HepG2 (cell line): Measurements from ENCODE around the gene ITPR1. TPM values are rescaled to one million over a fixed set of nuclear protein-coding genes. Genes with fewer than 3 reads are reported as not detected.
A peak's percentile ranks its signal among the peaks of the same experiment; 100 is the strongest.

ENCODE experiments used
- CBX1 ChIP-seq: IDR thresholded peaks from one replicate; pipeline ENCODE4 v1.6.1; 2016; ENCODE audit warnings: antibody characterized with exemption, low read depth
- FOXC1 ChIP-seq: sonication (generic); formaldehyde crosslinking; IDR thresholded peaks from 2 replicates; pipeline ENCODE4 v1.8.0; 2022; ENCODE audit warnings: mild to moderate bottlenecking, missing genetic modification reagents, borderline replicate concordance
- NFE2 ChIP-seq: sonication (generic); formaldehyde crosslinking; IDR thresholded peaks from 2 replicates; pipeline ENCODE4 v1.4.0; 2020; ENCODE audit warnings: missing genetic modification reagents
- NFE2L2 ChIP-seq: fragments of 150-350 bp; IDR thresholded peaks from 2 replicates; pipeline ENCODE4 v1.6.1; 2014; ENCODE audit warnings: low read length
- PCBP2 ChIP-seq: fragments of 200-400 bp; formaldehyde crosslinking; optimal IDR thresholded peaks from 2 replicates; pipeline ENCODE3; 2018; ENCODE audit warnings: low read length, low read depth; ENCODE audit not compliant: poor library complexity, severe bottlenecking
- PHB2 ChIP-seq: fragments of 450-650 bp; IDR thresholded peaks from 2 replicates; pipeline ENCODE4 v1.6.1; 2018; ENCODE audit not compliant: partially characterized antibody
- RAD21 ChIP-seq: fragments of 450-650 bp; formaldehyde crosslinking; IDR thresholded peaks from 2 replicates; pipeline ENCODE4 v1.5.0; 2020; ENCODE audit warnings: mild to moderate bottlenecking
- REXO4 ChIP-seq: sonication (generic); formaldehyde crosslinking; IDR thresholded peaks from 2 replicates; pipeline ENCODE4 v1.8.0; 2022; ENCODE audit warnings: missing genetic modification reagents, mild to moderate bottlenecking, borderline replicate concordance
- SIX1 ChIP-seq: sonication (generic); formaldehyde crosslinking; IDR thresholded peaks from 2 replicates; pipeline ENCODE4 v1.4.0; 2020; ENCODE audit warnings: missing genetic modification reagents, borderline replicate concordance
- ZNF335 ChIP-seq: sonication (generic); formaldehyde crosslinking; IDR thresholded peaks from 2 replicates; pipeline ENCODE4 v1.4.0; 2020; ENCODE audit warnings: missing genetic modification reagents
- ZNF598 ChIP-seq: sonication (generic); formaldehyde crosslinking; IDR thresholded peaks from 2 replicates; pipeline ENCODE4 v1.5.1; 2020; ENCODE audit warnings: mild to moderate bottlenecking, missing genetic modification reagents, borderline replicate concordance
- ZNF615 ChIP-seq: sonication (generic); formaldehyde crosslinking; IDR thresholded peaks from 2 replicates; pipeline ENCODE4 v1.5.0; 2020; ENCODE audit warnings: mild to moderate bottlenecking, missing genetic modification reagents, borderline replicate concordance
- polyA plus RNA-seq, 8 experiments: library from polyadenylated mRNA; depleted of rRNA in 3 of 8; stranded (reverse) in 7 of 8; unstranded in 1 of 8; fragments of >200 nt; fragmentation: Illumina TruSeq in 4 of 8; extraction: Trizol in 4 of 8; gene quantifications; 2 replicates each; pipeline versions ENCODE4 v1.2.1 to v1.2.3, GENCODE V29; 2011 to 2016; ENCODE audit warnings: low read depth in 4 of 8, missing spikeins in 1 of 8, mixed read lengths in 1 of 8; ENCODE audit not compliant: insufficient read depth in 1 of 8
- total RNA-seq, 5 experiments: library from RNA; depleted of rRNA; stranded (reverse); fragments of >200 nt; fragmentation: Illumina TruSeq; extraction: Trizol; gene quantifications; 2 replicates each; pipeline ENCODE4 v1.2.3, GENCODE V29; 2016; ENCODE audit warnings: low read depth in 1 of 5
- TF ChIP-seq, protein P1 (sequence below), 2 experiments: sonication (generic) in 1 of 2; formaldehyde crosslinking in 1 of 2; IDR thresholded peaks; 2 replicates each; pipeline versions ENCODE4 v1.6.1 to v1.9.0; 2014 to 2022; ENCODE audit warnings: antibody characterized with exemption in 1 of 2, borderline replicate concordance in 1 of 2, inconsistent platforms in 1 of 2, low read depth in 1 of 2, missing genetic modification reagents in 1 of 2
- TF ChIP-seq, protein P2 (sequence below): sonication (generic); formaldehyde crosslinking; IDR thresholded peaks from 2 replicates; pipeline ENCODE4 v1.8.0; 2022; ENCODE audit warnings: mild to moderate bottlenecking, missing genetic modification reagents, moderate library complexity
- TF ChIP-seq, protein P3 (sequence below): IDR thresholded peaks from 2 replicates; pipeline ENCODE4 v1.6.1; 2012; ENCODE audit warnings: inconsistent platforms
- TF ChIP-seq, protein P4 (sequence below): sonication (generic); formaldehyde crosslinking; IDR thresholded peaks from 2 replicates; pipeline ENCODE4 v1.5.1; 2020; ENCODE audit warnings: missing genetic modification reagents, mild to moderate bottlenecking, borderline replicate concordance
- TF ChIP-seq, protein P5 (sequence below): IDR thresholded peaks from 2 replicates; pipeline ENCODE4 v1.6.1; 2012; ENCODE audit warnings: low read length, improper control_type of control experiment

Gene ITPR1
- total and polyA plus RNA-seq, 2 of the 13 experiments (the other 11 are each of a cell fraction or from before 2014, with no cell fraction given), result 10.0 to 11.4 TPM

DNA sequence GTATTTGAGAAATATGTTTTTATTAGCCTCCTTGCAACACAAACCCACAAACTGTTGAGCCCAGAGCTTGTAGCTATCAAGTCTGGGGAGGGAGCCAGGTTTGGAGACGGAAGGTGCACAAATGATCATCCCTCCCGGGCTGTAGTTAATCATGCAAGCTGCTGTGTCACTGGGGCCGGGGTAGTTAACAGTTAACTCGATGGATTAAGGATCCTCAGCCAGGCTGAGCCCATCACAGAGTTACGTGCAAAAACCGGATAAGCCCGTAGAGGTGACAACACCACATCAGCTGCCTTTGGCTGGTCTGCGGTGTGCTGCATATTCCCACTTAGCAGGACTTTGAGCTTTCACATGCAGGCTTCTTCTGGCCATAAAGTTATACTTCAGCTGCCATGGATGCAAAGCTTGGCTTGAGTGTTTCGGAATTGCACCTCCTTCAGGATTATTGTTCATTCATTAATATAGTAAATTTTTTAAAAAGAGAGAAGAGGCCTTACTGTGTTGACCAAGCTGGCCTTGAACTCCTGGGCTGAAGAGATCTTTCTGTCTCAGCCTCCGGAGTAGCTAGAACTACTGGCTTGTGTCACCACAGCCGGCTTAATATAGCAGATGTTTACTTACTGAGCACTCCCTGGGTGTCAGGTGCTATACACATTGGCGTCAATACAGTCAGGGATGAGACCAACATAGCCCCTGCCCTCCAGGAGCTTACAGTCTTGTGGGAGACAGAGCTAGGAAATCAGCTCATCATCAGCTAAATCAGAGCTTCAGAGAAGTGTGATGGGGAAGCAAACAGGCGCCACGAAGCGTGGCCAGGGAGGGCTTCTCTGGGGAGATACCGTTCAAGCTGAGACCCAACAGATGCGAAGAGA lies 259.3 kb downstream of the ITPR1 start (continued):
- 0 out of 2 replicates have a peak, but pooled peaks have one; percentile 58 for TF ChIP-seq FOXC1 (CRISPR knock-in tag)
- TF ChIP-seq, protein P1, sequence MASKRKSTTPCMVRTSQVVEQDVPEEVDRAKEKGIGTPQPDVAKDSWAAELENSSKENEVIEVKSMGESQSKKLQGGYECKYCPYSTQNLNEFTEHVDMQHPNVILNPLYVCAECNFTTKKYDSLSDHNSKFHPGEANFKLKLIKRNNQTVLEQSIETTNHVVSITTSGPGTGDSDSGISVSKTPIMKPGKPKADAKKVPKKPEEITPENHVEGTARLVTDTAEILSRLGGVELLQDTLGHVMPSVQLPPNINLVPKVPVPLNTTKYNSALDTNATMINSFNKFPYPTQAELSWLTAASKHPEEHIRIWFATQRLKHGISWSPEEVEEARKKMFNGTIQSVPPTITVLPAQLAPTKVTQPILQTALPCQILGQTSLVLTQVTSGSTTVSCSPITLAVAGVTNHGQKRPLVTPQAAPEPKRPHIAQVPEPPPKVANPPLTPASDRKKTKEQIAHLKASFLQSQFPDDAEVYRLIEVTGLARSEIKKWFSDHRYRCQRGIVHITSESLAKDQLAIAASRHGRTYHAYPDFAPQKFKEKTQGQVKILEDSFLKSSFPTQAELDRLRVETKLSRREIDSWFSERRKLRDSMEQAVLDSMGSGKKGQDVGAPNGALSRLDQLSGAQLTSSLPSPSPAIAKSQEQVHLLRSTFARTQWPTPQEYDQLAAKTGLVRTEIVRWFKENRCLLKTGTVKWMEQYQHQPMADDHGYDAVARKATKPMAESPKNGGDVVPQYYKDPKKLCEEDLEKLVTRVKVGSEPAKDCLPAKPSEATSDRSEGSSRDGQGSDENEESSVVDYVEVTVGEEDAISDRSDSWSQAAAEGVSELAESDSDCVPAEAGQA (IDR thresholded peaks at IDR 0.05; ENCODE audit: low read depth), result 0 out of 2 replicates have a peak, but pooled peaks have one; percentile 55
- TF ChIP-seq, protein P1 (CRISPR knock-in tag; IDR thresholded peaks at IDR 0.05; ENCODE audit: borderline replicate concordance), result no peak
- TF ChIP-seq PCBP2, result no peak
- no peak for TF ChIP-seq SIX1 (CRISPR knock-in tag)
- no peak for TF ChIP-seq PHB2
- no peak for TF ChIP-seq NFE2L2
- peak; percentile 46; the same call in 1 of the 2 replicates for TF ChIP-seq NFE2 (CRISPR knock-in tag)
- TF ChIP-seq, protein P2, sequence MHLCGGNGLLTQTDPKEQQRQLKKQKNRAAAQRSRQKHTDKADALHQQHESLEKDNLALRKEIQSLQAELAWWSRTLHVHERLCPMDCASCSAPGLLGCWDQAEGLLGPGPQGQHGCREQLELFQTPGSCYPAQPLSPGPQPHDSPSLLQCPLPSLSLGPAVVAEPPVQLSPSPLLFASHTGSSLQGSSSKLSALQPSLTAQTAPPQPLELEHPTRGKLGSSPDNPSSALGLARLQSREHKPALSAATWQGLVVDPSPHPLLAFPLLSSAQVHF, result no peak
- TF ChIP-seq ZNF598 (CRISPR knock-in tag), result 0 out of 2 replicates have a peak, but pooled peaks have one; percentile 41
- peak; percentile 69 for TF ChIP-seq ZNF615
- TF ChIP-seq, protein P3, sequence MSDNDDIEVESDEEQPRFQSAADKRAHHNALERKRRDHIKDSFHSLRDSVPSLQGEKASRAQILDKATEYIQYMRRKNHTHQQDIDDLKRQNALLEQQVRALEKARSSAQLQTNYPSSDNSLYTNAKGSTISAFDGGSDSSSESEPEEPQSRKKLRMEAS, result peak; percentile 64; the same call in 1 of the 2 replicates
- TF ChIP-seq, protein P4, sequence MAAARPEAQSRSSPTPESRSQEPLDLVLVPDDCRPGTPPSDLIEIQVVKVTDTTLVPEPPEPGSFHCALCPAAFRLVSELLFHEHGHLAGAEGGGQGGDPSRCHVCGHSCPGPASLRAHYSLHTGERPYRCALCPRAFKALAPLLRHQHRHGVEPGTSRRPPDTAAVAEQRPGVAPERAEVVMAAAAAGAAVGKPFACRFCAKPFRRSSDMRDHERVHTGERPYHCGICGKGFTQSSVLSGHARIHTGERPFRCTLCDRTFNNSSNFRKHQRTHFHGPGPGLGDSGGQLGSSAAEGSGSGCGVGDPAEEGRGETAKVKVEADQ (CRISPR knock-in tag), result peak; percentile 55; the same call in 1 of the 2 replicates
- TF ChIP-seq RAD21 (CRISPR knock-in tag), result no peak; the same call in 1 of the 2 replicates
- TF ChIP-seq REXO4 (CRISPR knock-in tag), result no peak
- no peak for TF ChIP-seq CBX1
- peak; percentile 59; the same call in 1 of the 2 replicates for TF ChIP-seq ZNF335 (CRISPR knock-in tag)
- TF ChIP-seq, protein P5, sequence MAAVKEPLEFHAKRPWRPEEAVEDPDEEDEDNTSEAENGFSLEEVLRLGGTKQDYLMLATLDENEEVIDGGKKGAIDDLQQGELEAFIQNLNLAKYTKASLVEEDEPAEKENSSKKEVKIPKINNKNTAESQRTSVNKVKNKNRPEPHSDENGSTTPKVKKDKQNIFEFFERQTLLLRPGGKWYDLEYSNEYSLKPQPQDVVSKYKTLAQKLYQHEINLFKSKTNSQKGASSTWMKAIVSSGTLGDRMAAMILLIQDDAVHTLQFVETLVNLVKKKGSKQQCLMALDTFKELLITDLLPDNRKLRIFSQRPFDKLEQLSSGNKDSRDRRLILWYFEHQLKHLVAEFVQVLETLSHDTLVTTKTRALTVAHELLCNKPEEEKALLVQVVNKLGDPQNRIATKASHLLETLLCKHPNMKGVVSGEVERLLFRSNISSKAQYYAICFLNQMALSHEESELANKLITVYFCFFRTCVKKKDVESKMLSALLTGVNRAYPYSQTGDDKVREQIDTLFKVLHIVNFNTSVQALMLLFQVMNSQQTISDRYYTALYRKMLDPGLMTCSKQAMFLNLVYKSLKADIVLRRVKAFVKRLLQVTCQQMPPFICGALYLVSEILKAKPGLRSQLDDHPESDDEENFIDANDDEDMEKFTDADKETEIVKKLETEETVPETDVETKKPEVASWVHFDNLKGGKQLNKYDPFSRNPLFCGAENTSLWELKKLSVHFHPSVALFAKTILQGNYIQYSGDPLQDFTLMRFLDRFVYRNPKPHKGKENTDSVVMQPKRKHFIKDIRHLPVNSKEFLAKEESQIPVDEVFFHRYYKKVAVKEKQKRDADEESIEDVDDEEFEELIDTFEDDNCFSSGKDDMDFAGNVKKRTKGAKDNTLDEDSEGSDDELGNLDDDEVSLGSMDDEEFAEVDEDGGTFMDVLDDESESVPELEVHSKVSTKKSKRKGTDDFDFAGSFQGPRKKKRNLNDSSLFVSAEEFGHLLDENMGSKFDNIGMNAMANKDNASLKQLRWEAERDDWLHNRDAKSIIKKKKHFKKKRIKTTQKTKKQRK, result no peak
